BE2C (cell line): ENCODE results near the gene CDH22.

ENCODE experiments used
- DNase-seq: peaks from one replicate; pipeline ENCODE4 v3.0.0-alpha.2; 2020
- H3K27me3 ChIP-seq: fragments of 250-450 bp; sonication (Bioruptor Pico); 2 replicates; pipeline ENCODE4 v1.5.1; 2020; ENCODE audit warnings: mild to moderate bottlenecking
- H3K36me3 ChIP-seq: fragments of 250-450 bp; sonication (Bioruptor Pico); 2 replicates; pipeline ENCODE4 v1.5.1; 2020; ENCODE audit warnings: mild to moderate bottlenecking
- H3K4me1 ChIP-seq: fragments of 250-450 bp; sonication (Bioruptor Pico); 2 replicates; pipeline ENCODE4 v1.5.1; 2020
- H3K4me3 ChIP-seq: 2 replicates; pipeline ENCODE4 v1.5.1; 2011; ENCODE audit warnings: low read depth, low read length
- H3K9me3 ChIP-seq: fragments of 250-450 bp; sonication (Bioruptor Pico); 2 replicates; pipeline ENCODE4 v1.5.1; 2020
- CTCF ChIP-seq: IDR thresholded peaks from 2 replicates; pipeline ENCODE4 v1.5.1; 2012; ENCODE audit warnings: mild to moderate bottlenecking, low read depth, low read length

The CDH22 gene

GRCh38 chr20:46157076-46157592, 151.2 kb downstream of the CDH22 start:
- no peak for DNase-seq
- H3K4me1 ChIP-seq = peaks cover 43% of the 10 kb centered on the region
- no peak overlapping the region for H3K4me3 ChIP-seq
- H3K9me3 ChIP-seq = no peaks in the 10 kb centered on the region
- H3K36me3 ChIP-seq = no peaks in the 10 kb centered on the region
- no peak for TF ChIP-seq CTCF
- H3K27me3 ChIP-seq = no peaks in the 10 kb centered on the region

- no peaks in the 10 kb centered on the region for H3K27me3 ChIP-seq
Measured at GRCh38 chr20:46156065-46156464, 152.2 kb downstream of the CDH22 start.

GRCh38 chr20:46154796-46155195, 153.5 kb downstream of the CDH22 start:
- no peak for TF ChIP-seq CTCF
- Histone ChIP-seq H3K9me3 (no peaks in the 10 kb centered on the region), H3K4me1 (peaks cover 45% of the 10 kb centered on the region), H3K36me3 (no peaks in the 10 kb centered on the region), H3K27me3 (no peaks in the 10 kb centered on the region), H3K4me3 (no peak overlapping the region)
- no peak for DNase-seq

More at GRCh38 chr20:46156065-46156464, 152.2 kb downstream of the CDH22 start:
- no peak for DNase-seq
- no peak for TF ChIP-seq CTCF
- Histone ChIP-seq H3K36me3 (no peaks in the 10 kb centered on the region), H3K4me3 (no peak overlapping the region), H3K9me3 (no peaks in the 10 kb centered on the region), H3K4me1 (peaks cover 46% of the 10 kb centered on the region)

- H3K36me3 ChIP-seq = no peaks in the 10 kb centered on the region
- no peak overlapping the region for H3K4me3 ChIP-seq
- no peak for DNase-seq
- TF ChIP-seq CTCF = no peak
- H3K4me1 ChIP-seq = peaks cover 43% of the 10 kb centered on the region
- no peaks in the 10 kb centered on the region for H3K27me3 ChIP-seq
- no peaks in the 10 kb centered on the region for H3K9me3 ChIP-seq
Measured at GRCh38 chr20:46154305-46154704, 154.0 kb downstream of the CDH22 start.

GRCh38 chr20:46152824-46153586, 155.3 kb downstream of the CDH22 start:
- Histone ChIP-seq H3K4me1 (peaks cover 40% of the 10 kb centered on the region), H3K9me3 (no peaks in the 10 kb centered on the region), H3K36me3 (no peaks in the 10 kb centered on the region), H3K27me3 (no peaks in the 10 kb centered on the region), H3K4me3 (no peak overlapping the region)
- TF ChIP-seq CTCF = no peak
- no peak for DNase-seq

GRCh38 chr20:46151936-46152335, 156.4 kb downstream of the CDH22 start:
- peaks cover 32% of the 10 kb centered on the region for H3K4me1 ChIP-seq
- TF ChIP-seq CTCF = peak; percentile 64
- H3K4me3 ChIP-seq = no peak overlapping the region
- no peaks in the 10 kb centered on the region for H3K27me3 ChIP-seq
- no peak for DNase-seq
- H3K9me3 ChIP-seq = no peaks in the 10 kb centered on the region
- no peaks in the 10 kb centered on the region for H3K36me3 ChIP-seq
